Endothelial cell of umbilical vein (primary cell): ENCODE results near the gene MS4A12. TPM values are rescaled to one million over a fixed set of nuclear protein-coding genes. Genes with fewer than 3 reads are reported as not detected.
"Not testable (repeated sequence)": the region's sequence is repeated elsewhere in the genome, so short reads cannot be mapped to it uniquely, and the experiment has no call there.

ENCODE experiments used
- BruUV-seq: library from RNA; stranded (reverse); fragments of 400-500 nt; replicated peaks from 2 replicates; lab custom pipeline; 2021; lab: Mats Ljungman, UMichigan
- CTCF ChIA-PET: fragments of 300-600, 350-600 bp; sonication (Branson Sonifier 250); formaldehyde crosslinking; loops from one replicate; lab custom pipeline; 2021; ENCODE audit warnings: antibody characterized with exemption, inconsistent platforms; lab: Charles Lee
- POLR2A ChIA-PET: fragments of 300-600, 350-600 bp; sonication (Branson Sonifier 250); formaldehyde crosslinking; loops from one replicate; lab custom pipeline; 2021; ENCODE audit warnings: antibody characterized with exemption, inconsistent platforms; lab: Charles Lee
- DNase-seq: peaks from one replicate; pipeline ENCODE4 v3.0.0-alpha.2; 2011; ENCODE audit warnings: low read depth, low spot score
- FAIRE-seq: peaks from 2 replicates; lab custom pipeline; 2011; peaks lifted over from hg19 to GRCh38; lab: Jason Lieb, UNC
- H2AFZ ChIP-seq: 2 replicates; pipeline ENCODE4 v1.6.0; 2012; ENCODE audit warnings: low read depth, low read length, control low read depth, inconsistent platforms
- H3K27ac ChIP-seq: 2 replicates; pipeline ENCODE4 v1.5.1; 2011; ENCODE audit warnings: low read depth, mild to moderate bottlenecking, control low read depth, low read length, moderate library complexity; ENCODE audit not compliant: insufficient read depth
- H3K27me3 ChIP-seq, 2 experiments: 2 replicates each; pipeline versions ENCODE4 v1.6.0 to v1.6.1; 2011; ENCODE audit warnings: low read length in 2 of 2, mixed read lengths in 1 of 2; ENCODE audit not compliant: control insufficient read depth in 2 of 2, insufficient read depth in 2 of 2
- H3K36me3 ChIP-seq, 2 experiments: 2 replicates in 1 of 2; 3 replicates in 1 of 2; pipeline ENCODE4 v1.5.1; 2011; ENCODE audit warnings: low read length in 2 of 2, mild to moderate bottlenecking in 1 of 2, moderate library complexity in 1 of 2; ENCODE audit not compliant: control insufficient read depth in 2 of 2, insufficient read depth in 2 of 2; ENCODE audit errors: extremely low read depth in 1 of 2
- H3K4me1 ChIP-seq: 3 replicates; pipeline ENCODE4 v1.5.1; 2011; ENCODE audit warnings: mild to moderate bottlenecking, low read length; ENCODE audit not compliant: control insufficient read depth, insufficient read depth; ENCODE audit errors: extremely low read depth
- H3K4me2 ChIP-seq: 2 replicates; pipeline ENCODE4 v1.6.1; 2011; ENCODE audit warnings: low read length, control low read depth, mixed read lengths; ENCODE audit not compliant: insufficient read depth
- H3K4me3 ChIP-seq, 3 experiments: fragments of 200-600 bp in 1 of 3; sonication (generic), shearing (Covaris generic) in 1 of 3; replicated peaks in 1 of 3; 2 replicates each; pipeline ENCODE4 v1.5.1; 2011 to 2016; ENCODE audit warnings: control low read depth in 3 of 3, low read length in 3 of 3, mild to moderate bottlenecking in 2 of 3, inconsistent platforms in 1 of 3, low read depth in 1 of 3, moderate library complexity in 1 of 3; ENCODE audit not compliant: insufficient read depth in 1 of 3
- H3K79me2 ChIP-seq: 2 replicates; pipeline ENCODE4 v1.6.0; 2012; ENCODE audit warnings: low read length, inconsistent platforms; ENCODE audit not compliant: control insufficient read depth, insufficient read depth
- H3K9ac ChIP-seq: replicated peaks from 2 replicates; pipeline ENCODE3; 2011; ENCODE audit warnings: low read length, control low read depth; ENCODE audit not compliant: insufficient read depth; ENCODE audit errors: extremely low read depth
- H3K9me1 ChIP-seq: replicated peaks from 3 replicates; pipeline ENCODE4 v1.6.0; 2011; ENCODE audit warnings: mild to moderate bottlenecking, low read length; ENCODE audit not compliant: control insufficient read depth, insufficient read depth; ENCODE audit errors: extremely low read depth
- H3K9me3 ChIP-seq: replicated peaks from 2 replicates; pipeline ENCODE4 v1.5.1; 2012; ENCODE audit warnings: low read length, inconsistent platforms; ENCODE audit not compliant: control insufficient read depth, insufficient read depth
- H4K20me1 ChIP-seq: replicated peaks from 2 replicates; pipeline ENCODE3; 2011; ENCODE audit warnings: mild to moderate bottlenecking, low read length; ENCODE audit not compliant: control insufficient read depth, insufficient read depth; ENCODE audit errors: extremely low read depth
- EZH2 ChIP-seq: IDR thresholded peaks from 2 replicates; pipeline ENCODE4 v1.6.1; 2012; ENCODE audit warnings: borderline replicate concordance, low read depth, mild to moderate bottlenecking, moderate library complexity, low read length, inconsistent platforms; ENCODE audit not compliant: severe bottlenecking
- FOS ChIP-seq: IDR thresholded peaks from 2 replicates; pipeline ENCODE4 v1.6.1; 2011; ENCODE audit warnings: mild to moderate bottlenecking, low read length, moderate library complexity, borderline replicate concordance; ENCODE audit not compliant: insufficient read depth
- GATA2 ChIP-seq: IDR thresholded peaks from 2 replicates; pipeline ENCODE4 v1.7.0; 2011; ENCODE audit warnings: low read depth, mild to moderate bottlenecking, moderate library complexity, mixed read lengths, low read length; ENCODE audit not compliant: insufficient read length, insufficient read depth
- JUN ChIP-seq: IDR thresholded peaks from 2 replicates; pipeline ENCODE4 v1.6.1; 2011; ENCODE audit warnings: borderline replicate concordance, low read depth; ENCODE audit not compliant: insufficient read length, insufficient read depth
- MYC ChIP-seq: IDR thresholded peaks from one replicate; pipeline ENCODE4 v1.6.1; 2011; ENCODE audit warnings: mild to moderate bottlenecking, low read depth, low read length
- POLR2A ChIP-seq: IDR thresholded peaks from 2 replicates; pipeline ENCODE4 v1.6.1; 2012; ENCODE audit warnings: low read depth, mild to moderate bottlenecking, control low read depth, low read length
- POLR2AphosphoS5 ChIP-seq: IDR thresholded peaks from 2 replicates; pipeline ENCODE4 v1.6.1; 2012; ENCODE audit warnings: low read depth, mild to moderate bottlenecking, control low read depth, low read length, moderate library complexity; ENCODE audit not compliant: insufficient read depth
- dilution Hi-C: fragments of 300-500 bp; cut with MboI; formaldehyde crosslinking; loops from one replicate; pipeline ENCODE4 v1.15.0; 2019; ENCODE audit warnings: low sequenced_read_pairs; ENCODE audit not compliant: extremely low pct_ligation_motif_present
- intact Hi-C: fragments of 100-400 bp; cut with micrococcal nuclease; formaldehyde crosslinking; loops from one replicate; pipeline ENCODE4 v1.10.0; 2022
- polyA plus RNA-seq, 4 experiments: library from polyadenylated mRNA; depleted of rRNA in 3 of 4; stranded (reverse) in 3 of 4; unstranded in 1 of 4; fragments of >200 nt; gene quantifications; 2 replicates each; pipeline versions ENCODE4 v1.2.1 to v1.2.3, GENCODE V29; 2011 to 2012; ENCODE audit warnings: missing spikeins in 1 of 4
- total RNA-seq: library from RNA; stranded (reverse); gene quantifications from 2 replicates; pipeline ENCODE4 v1.2.3, GENCODE V29; 2021
- TF ChIP-seq, protein P1 (sequence below): IDR thresholded peaks from 2 replicates; pipeline ENCODE4 v1.6.1; 2011; ENCODE audit not compliant: insufficient read depth, insufficient read length
- TF ChIP-seq, protein P2 (sequence below), 2 donors: IDR thresholded peaks; 1 replicate in 1 of 2; 2 replicates in 1 of 2; pipeline ENCODE4 v1.5.1; 2011; ENCODE audit warnings: low read length in 2 of 2, mild to moderate bottlenecking in 2 of 2, moderate library complexity in 2 of 2, control low read depth in 1 of 2, inconsistent platforms in 1 of 2, low read depth in 1 of 2; ENCODE audit not compliant: insufficient read depth in 1 of 2; ENCODE audit errors: extremely low read depth in 1 of 2

Gene MS4A12
- total and polyA plus RNA-seq, 2 donors (not counting 3 experiments of a cell fraction or from before 2014, with no cell fraction given) = not detected

DNA sequence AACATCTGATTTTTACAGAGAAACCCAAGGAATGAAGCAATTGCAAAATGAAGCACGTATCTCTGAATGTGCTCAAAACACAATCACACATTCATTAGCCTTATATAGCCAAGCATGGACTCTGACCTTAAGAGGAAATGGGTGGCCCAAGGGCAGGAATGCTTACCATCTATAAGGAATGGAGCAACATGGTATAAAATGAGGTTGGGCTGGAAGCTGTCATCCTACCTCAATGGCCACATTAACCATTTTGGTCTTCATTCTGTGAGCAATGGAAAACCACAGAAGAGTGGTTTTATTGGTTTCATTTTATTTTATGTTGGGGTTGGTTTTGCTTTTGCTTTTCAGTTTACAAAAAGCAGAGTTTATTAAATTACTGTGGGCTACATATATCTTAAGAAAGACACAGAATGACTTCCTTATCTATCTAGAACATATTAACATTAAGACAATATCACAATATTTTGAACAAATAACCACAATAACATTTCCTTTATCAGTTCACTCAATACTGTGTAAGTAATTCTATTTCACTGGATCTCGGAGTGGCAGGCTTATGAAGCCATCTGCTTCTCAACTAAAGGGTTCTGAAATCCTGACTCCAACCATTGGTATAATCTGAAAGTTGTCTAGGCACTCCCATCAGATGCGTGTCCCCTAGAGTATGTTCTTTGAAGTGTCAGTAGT, 11.8 kb downstream of the MS4A12 start:
- no peaks in the 10 kb centered on the region for H3K9me3 ChIP-seq
- H3K9me1 ChIP-seq = no peaks in the 10 kb centered on the region
- no peak overlapping the region for H3K4me3 ChIP-seq
- CTCF ChIA-PET = no interaction called here
- DNase-seq (no peak), FAIRE-seq (no peak)
- no peak overlapping the region for H2AFZ ChIP-seq
- H3K36me3 ChIP-seq = no peaks in the 10 kb centered on the region
- H3K4me1 ChIP-seq = no peaks in the 10 kb centered on the region
- no peaks in the 10 kb centered on the region for H3K27me3 ChIP-seq
- H3K27ac ChIP-seq = no peak overlapping the region
- no peak for TF ChIP-seq POLR2AphosphoS5
- no peak for TF ChIP-seq EZH2
- TF ChIP-seq, protein P1, sequence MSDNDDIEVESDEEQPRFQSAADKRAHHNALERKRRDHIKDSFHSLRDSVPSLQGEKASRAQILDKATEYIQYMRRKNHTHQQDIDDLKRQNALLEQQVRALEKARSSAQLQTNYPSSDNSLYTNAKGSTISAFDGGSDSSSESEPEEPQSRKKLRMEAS = no peak
- no peak for TF ChIP-seq GATA2
- TF ChIP-seq, protein P2, sequence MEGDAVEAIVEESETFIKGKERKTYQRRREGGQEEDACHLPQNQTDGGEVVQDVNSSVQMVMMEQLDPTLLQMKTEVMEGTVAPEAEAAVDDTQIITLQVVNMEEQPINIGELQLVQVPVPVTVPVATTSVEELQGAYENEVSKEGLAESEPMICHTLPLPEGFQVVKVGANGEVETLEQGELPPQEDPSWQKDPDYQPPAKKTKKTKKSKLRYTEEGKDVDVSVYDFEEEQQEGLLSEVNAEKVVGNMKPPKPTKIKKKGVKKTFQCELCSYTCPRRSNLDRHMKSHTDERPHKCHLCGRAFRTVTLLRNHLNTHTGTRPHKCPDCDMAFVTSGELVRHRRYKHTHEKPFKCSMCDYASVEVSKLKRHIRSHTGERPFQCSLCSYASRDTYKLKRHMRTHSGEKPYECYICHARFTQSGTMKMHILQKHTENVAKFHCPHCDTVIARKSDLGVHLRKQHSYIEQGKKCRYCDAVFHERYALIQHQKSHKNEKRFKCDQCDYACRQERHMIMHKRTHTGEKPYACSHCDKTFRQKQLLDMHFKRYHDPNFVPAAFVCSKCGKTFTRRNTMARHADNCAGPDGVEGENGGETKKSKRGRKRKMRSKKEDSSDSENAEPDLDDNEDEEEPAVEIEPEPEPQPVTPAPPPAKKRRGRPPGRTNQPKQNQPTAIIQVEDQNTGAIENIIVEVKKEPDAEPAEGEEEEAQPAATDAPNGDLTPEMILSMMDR (IDR thresholded peaks at IDR 0.05; ENCODE audit: extremely low read depth in 1 of 2, insufficient read depth in 1 of 2, low read depth in 1 of 2, low read length in 2 of 2) = no peak
- no peak for TF ChIP-seq FOS
- TF ChIP-seq POLR2A = no peak
- no peak for TF ChIP-seq JUN
- TF ChIP-seq MYC = no peak
- no peaks in the 10 kb centered on the region for H3K79me2 ChIP-seq
- no peak overlapping the region for H3K4me2 ChIP-seq
- no peak overlapping the region for H3K9ac ChIP-seq
- POLR2A ChIA-PET = no interaction called here
- no TSS peak for BruUV-seq
- intact Hi-C loops (no loop called here), dilution Hi-C loops (no loop called here)
- H4K20me1 ChIP-seq = no peaks in the 10 kb centered on the region

- H3K4me2 ChIP-seq, DNase-seq, H2AFZ ChIP-seq, H3K9ac ChIP-seq, dilution Hi-C loops, H3K36me3 ChIP-seq, POLR2A ChIA-PET, H3K4me1 ChIP-seq, H3K27me3 ChIP-seq, FAIRE-seq, H3K79me2 ChIP-seq, BruUV-seq, CTCF ChIA-PET, H3K9me1 ChIP-seq, H3K9me3 ChIP-seq, H4K20me1 ChIP-seq, H3K27ac ChIP-seq, H3K4me3 ChIP-seq, intact Hi-C loops: not testable (repeated sequence)
These were observed 17.0 kb downstream of the MS4A12 start for GRCh38 chr11:60509609-60510008.

GRCh38 chr11:60510209-60510608, 17.6 kb downstream of the MS4A12 start:
- CTCF ChIA-PET, intact Hi-C loops, H3K4me2 ChIP-seq, H3K9me1 ChIP-seq, POLR2A ChIA-PET, H3K27me3 ChIP-seq, H3K36me3 ChIP-seq, H3K9me3 ChIP-seq, H3K79me2 ChIP-seq, H2AFZ ChIP-seq, H3K4me1 ChIP-seq, dilution Hi-C loops, BruUV-seq, H3K9ac ChIP-seq, H3K4me3 ChIP-seq, DNase-seq, H3K27ac ChIP-seq, FAIRE-seq, H4K20me1 ChIP-seq: not testable (repeated sequence)
